ENCODE data around the gene AFMID. TPM values are rescaled to one million over a fixed set of nuclear protein-coding genes. Genes with fewer than 3 reads are reported as not detected.
"Not testable (repeated sequence)": the region's sequence is repeated elsewhere in the genome, so short reads cannot be mapped to it uniquely, and the experiment has no call there.

Gene AFMID
- total RNA-seq, 2 experiments from 2014 or later: 0.42 to 0.60 TPM

GRCh38 chr17:78251773-78252103 is 64.6 kb downstream of the AFMID start:
- Histone ChIP-seq H3K4me1 (ENCODE audit: insufficient read depth, low read length) (peaks cover 78% of the 10 kb centered on the region), H3K36me3 (ENCODE audit: insufficient read depth, low read length) (peaks cover 13% of the 10 kb centered on the region), H3K9me3 (ENCODE audit: control insufficient read depth in 1 of 2, insufficient read depth in 1 of 2, low read length in 2 of 2) (no peaks in the 10 kb centered on the region), H3K4me3 (ENCODE audit: low read length) (peak overlapping the region; percentile 52), H3K27me3 (ENCODE audit: control insufficient read depth in 1 of 2, insufficient read depth in 2 of 2, low read length in 2 of 2) (no peaks in the 10 kb centered on the region), H3K27ac (ENCODE audit: low read depth in 1 of 2, low read length in 2 of 2) (peak overlapping the region; percentile 22 to 84)
- H3K4me3 Mint-ChIP-seq: peak overlapping the region; percentile 96
- H3K9me3 Mint-ChIP-seq: peaks cover 2% of the 10 kb centered on the region
- intact Hi-C loops (cut with DNase I, micrococcal nuclease): loop anchor here (1.0 to 10.0 kb wide), 12 partner anchors 21 to 593 kb away; partner anchors contain the start of genes SOCS3 (in 2 of the 2), PGS1 (in 1 of the 2), TMC6 (in 1 of the 2) and TMC8 (in 1 of the 2)
- peaks cover 35% of the 10 kb centered on the region for H3K36me3 Mint-ChIP-seq (ENCODE audit: low read depth)
- TF ChIP-seq, protein P1, sequence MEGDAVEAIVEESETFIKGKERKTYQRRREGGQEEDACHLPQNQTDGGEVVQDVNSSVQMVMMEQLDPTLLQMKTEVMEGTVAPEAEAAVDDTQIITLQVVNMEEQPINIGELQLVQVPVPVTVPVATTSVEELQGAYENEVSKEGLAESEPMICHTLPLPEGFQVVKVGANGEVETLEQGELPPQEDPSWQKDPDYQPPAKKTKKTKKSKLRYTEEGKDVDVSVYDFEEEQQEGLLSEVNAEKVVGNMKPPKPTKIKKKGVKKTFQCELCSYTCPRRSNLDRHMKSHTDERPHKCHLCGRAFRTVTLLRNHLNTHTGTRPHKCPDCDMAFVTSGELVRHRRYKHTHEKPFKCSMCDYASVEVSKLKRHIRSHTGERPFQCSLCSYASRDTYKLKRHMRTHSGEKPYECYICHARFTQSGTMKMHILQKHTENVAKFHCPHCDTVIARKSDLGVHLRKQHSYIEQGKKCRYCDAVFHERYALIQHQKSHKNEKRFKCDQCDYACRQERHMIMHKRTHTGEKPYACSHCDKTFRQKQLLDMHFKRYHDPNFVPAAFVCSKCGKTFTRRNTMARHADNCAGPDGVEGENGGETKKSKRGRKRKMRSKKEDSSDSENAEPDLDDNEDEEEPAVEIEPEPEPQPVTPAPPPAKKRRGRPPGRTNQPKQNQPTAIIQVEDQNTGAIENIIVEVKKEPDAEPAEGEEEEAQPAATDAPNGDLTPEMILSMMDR (IDR thresholded peaks at IDR 0.05): no peak
- H3K4me1 Mint-ChIP-seq (ENCODE audit: low read depth): peaks cover 57% of the 10 kb centered on the region
- DNase-seq (no peak), ATAC-seq (ENCODE audit: poor library complexity) (no peak)
- no peaks in the 10 kb centered on the region for H3K27me3 Mint-ChIP-seq
- ChIA-PET CTCF (interaction anchor here (0.7 to 4.2 kb wide), 27 partner anchors 11 to 170 kb away, joined by 3 to 35 read pairs (median 4); partner anchors contain the start of genes SOCS3 and TK1), POLR2A (interaction anchor here (0.9 to 3.2 kb wide), 20 partner anchors 11 to 293 kb away, joined by 3 to 24 read pairs (median 8); partner anchors contain the start of genes SOCS3, TMC8 and TNRC6C)
- H3K27ac Mint-ChIP-seq: peak overlapping the region; percentile 98

DNA sequence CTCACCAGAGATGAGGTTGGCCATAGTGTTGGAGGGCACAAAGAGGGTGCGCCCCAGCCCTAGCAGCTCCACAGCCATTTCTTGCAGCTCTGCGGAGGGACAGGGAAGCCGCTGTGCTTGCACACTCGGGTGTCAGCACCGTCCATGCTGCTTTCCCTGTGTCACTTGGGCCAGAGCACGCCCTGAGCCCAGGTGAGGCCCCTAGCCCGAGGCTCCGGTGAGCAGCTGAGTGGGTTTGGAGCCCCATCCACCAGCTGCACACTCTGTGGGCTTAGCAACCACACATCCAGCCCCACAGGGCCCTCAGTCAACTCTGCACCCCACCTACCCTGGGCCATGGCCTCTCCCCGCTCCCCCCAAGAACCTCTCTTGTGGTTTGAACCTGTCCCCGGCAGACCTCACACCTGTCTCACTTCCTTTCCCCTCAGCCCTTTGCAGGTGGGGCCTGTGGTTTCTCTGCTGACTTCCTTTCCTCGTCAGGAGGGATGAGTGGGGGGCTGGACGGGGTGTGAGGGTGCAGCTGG is 65.0 kb downstream of the AFMID start:
- intact Hi-C loops (cut with DNase I, micrococcal nuclease): loop anchor here (1.0 to 10.0 kb wide), 7 partner anchors 20 to 593 kb away; partner anchors contain the start of genes PGS1 (in 1 of the 2), SOCS3 (in 1 of the 2), TMC6 (in 1 of the 2) and TMC8 (in 1 of the 2)
- Mint-ChIP-seq H3K27me3 (no peaks in the 10 kb centered on the region), H3K9me3 (peaks cover 2% of the 10 kb centered on the region), H3K27ac (peak overlapping the region; percentile 98), H3K4me3 (peak overlapping the region; percentile 96), H3K36me3 (ENCODE audit: low read depth) (peaks cover 31% of the 10 kb centered on the region), H3K4me1 (ENCODE audit: low read depth) (peaks cover 61% of the 10 kb centered on the region)
- Histone ChIP-seq H3K27me3 (ENCODE audit: control insufficient read depth in 1 of 2, insufficient read depth in 2 of 2, low read length in 2 of 2) (no peaks in the 10 kb centered on the region), H3K36me3 (ENCODE audit: insufficient read depth, low read length) (peaks cover 13% of the 10 kb centered on the region), H3K4me1 (ENCODE audit: insufficient read depth, low read length) (peaks cover 82% of the 10 kb centered on the region), H3K9me3 (ENCODE audit: control insufficient read depth in 1 of 2, insufficient read depth in 1 of 2, low read length in 2 of 2) (no peaks in the 10 kb centered on the region), H3K4me3 (ENCODE audit: low read length) (peak overlapping the region; percentile 52), H3K27ac (ENCODE audit: low read depth in 1 of 2, low read length in 2 of 2) (peak overlapping the region; percentile 22 to 84)
- TF ChIP-seq, protein P1 (IDR thresholded peaks at IDR 0.05): no peak
- ATAC-seq (ENCODE audit: poor library complexity) (peak; percentile 70), DNase-seq (peak; percentile 67 to 95 (median 84))
- CTCF ChIA-PET: interaction anchor here (0.7 to 4.2 kb wide), 18 partner anchors 11 to 170 kb away, joined by 3 to 35 read pairs (median 5); partner anchors contain the start of gene SOCS3
- POLR2A ChIA-PET: interaction anchor here (0.9 to 3.2 kb wide), 21 partner anchors 11 to 294 kb away, joined by 3 to 24 read pairs (median 7); partner anchors contain the start of genes SOCS3, TMC8 and TNRC6C

DNA sequence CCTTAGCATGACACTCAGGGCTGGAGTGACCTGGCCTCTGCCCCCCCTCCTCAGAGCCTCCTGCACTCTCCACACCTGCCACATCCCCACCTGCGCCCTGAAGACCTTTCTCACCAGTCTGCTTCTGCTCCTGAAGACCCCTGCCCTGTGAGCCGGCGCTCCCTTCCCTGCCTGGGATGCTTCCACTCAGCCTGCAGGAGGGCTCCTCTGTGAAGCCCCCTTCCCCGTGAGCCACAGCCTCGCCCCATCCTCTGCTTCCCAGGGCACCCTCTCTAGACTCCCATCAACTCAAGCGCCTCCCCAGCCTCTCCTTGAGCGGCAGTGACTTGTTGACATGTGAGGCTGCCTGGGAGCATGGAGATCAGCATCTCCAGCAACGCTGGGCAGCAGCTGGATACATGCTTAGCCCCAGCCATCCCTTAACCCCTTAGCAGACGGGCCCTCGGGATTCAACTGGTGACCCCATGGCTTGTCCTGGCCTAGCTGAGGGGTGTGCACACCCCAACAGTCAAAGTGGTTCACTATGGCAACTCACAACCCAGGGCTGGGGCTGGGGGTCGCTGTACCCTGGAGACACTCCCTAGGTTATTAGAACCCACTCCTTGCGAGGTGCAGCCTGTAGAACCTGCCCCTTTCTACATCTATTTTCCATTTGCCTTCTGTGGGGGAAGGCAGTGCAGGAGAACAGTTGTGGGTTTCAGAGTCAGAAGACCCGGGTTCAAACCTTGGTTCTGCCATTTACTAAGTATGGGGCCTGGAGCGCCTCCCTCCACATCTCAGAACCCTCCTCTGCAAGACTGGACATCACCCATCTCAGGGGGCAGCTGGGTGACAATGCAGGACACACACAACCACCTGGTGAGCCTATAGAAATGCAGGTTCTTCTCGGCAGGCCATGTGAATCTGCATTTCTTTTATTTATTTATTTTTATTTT is 65.8 kb downstream of the AFMID start:
- no peaks in the 10 kb centered on the region for H3K9me3 ChIP-seq (ENCODE audit: control insufficient read depth in 1 of 2, insufficient read depth in 1 of 2, low read length in 2 of 2)
- peak overlapping the region; percentile 52 for H3K4me3 ChIP-seq (ENCODE audit: low read length)
- TF ChIP-seq, protein P1 (IDR thresholded peaks at IDR 0.05): no peak
- intact Hi-C loops (cut with DNase I, micrococcal nuclease): loop anchor here (1.0 to 10.0 kb wide), 7 partner anchors 19 to 592 kb away; partner anchors contain the start of genes PGS1 (in 1 of the 2), SOCS3 (in 1 of the 2), TMC6 (in 1 of the 2) and TMC8 (in 1 of the 2)
- DNase-seq (peak in 6 of 14 experiments; percentile 30 to 60 (median 43)), ATAC-seq (ENCODE audit: poor library complexity) (peak; percentile 20)
- H3K27me3 ChIP-seq (ENCODE audit: control insufficient read depth in 1 of 2, insufficient read depth in 2 of 2, low read length in 2 of 2): no peaks in the 10 kb centered on the region
- ChIA-PET CTCF (interaction anchor here (0.8 to 4.2 kb wide), 7 partner anchors 10 to 169 kb away, joined by 3 to 35 read pairs (median 4); no protein-coding TSS in a partner anchor), POLR2A (interaction anchor here (1.1 to 3.0 kb wide), 16 partner anchors 10 to 295 kb away, joined by 3 to 24 read pairs (median 9); partner anchors contain the start of genes SOCS3, TMC8 and TNRC6C)
- peaks cover 13% of the 10 kb centered on the region for H3K36me3 ChIP-seq (ENCODE audit: insufficient read depth, low read length)
- H3K4me1 Mint-ChIP-seq (ENCODE audit: low read depth): peaks cover 69% of the 10 kb centered on the region
- peak overlapping the region; percentile 96 for H3K4me3 Mint-ChIP-seq
- H3K27me3 Mint-ChIP-seq: no peaks in the 10 kb centered on the region
- H3K27ac Mint-ChIP-seq: peak overlapping the region; percentile 98
- peaks cover 2% of the 10 kb centered on the region for H3K9me3 Mint-ChIP-seq
- H3K36me3 Mint-ChIP-seq (ENCODE audit: low read depth): peaks cover 28% of the 10 kb centered on the region
- peaks cover 90% of the 10 kb centered on the region for H3K4me1 ChIP-seq (ENCODE audit: insufficient read depth, low read length)
- H3K27ac ChIP-seq (ENCODE audit: low read depth in 1 of 2, low read length in 2 of 2): peak overlapping the region in 1 of 2 donors; percentile 84

DNA sequence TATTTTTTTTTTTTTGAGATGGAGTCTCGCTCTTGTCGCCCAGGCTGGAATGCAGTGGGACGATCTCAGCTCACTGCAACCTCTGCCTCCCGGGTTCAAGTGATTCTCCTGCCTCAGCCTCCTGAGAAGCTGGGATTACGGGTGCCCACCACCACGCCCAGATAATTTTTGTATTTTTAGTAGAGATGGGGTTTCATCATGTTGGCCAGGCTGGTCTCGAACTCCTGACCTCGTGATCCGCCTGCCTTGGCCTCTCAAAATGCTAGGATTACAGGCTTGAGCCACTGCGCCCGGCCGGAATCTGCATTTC is 66.4 kb downstream of the AFMID start:
- POLR2A ChIA-PET: interaction anchor here (1.9 to 3.0 kb wide), 3 partner anchors 10 to 124 kb away, joined by 8 to 24 read pairs (median 20); partner anchors contain the start of gene TMC8
- Histone ChIP-seq H3K4me1 (ENCODE audit: insufficient read depth, low read length) (peaks cover 96% of the 10 kb centered on the region), H3K27ac (ENCODE audit: low read depth in 1 of 2, low read length in 2 of 2) (peak overlapping the region; percentile 48 to 87), H3K4me3 (ENCODE audit: low read length) (peak overlapping the region; percentile 61)
- H3K36me3 Mint-ChIP-seq (ENCODE audit: low read depth): peaks cover 28% of the 10 kb centered on the region
- H3K4me1 Mint-ChIP-seq (ENCODE audit: low read depth): peaks cover 75% of the 10 kb centered on the region
- not testable (repeated sequence) for DNase-seq; H3K36me3 ChIP-seq (ENCODE audit: insufficient read depth, low read length); H3K9me3 Mint-ChIP-seq; H3K9me3 ChIP-seq (ENCODE audit: control insufficient read depth in 1 of 2, insufficient read depth in 1 of 2, low read length in 2 of 2); ATAC-seq (ENCODE audit: poor library complexity); H3K27me3 ChIP-seq (ENCODE audit: control insufficient read depth in 1 of 2, insufficient read depth in 2 of 2, low read length in 2 of 2); H3K27me3 Mint-ChIP-seq
- CTCF ChIA-PET: interaction anchor here (1.7 to 3.2 kb wide), 2 partner anchors 9 to 107 kb away, joined by 4 to 12 read pairs; no protein-coding TSS in a partner anchor
- H3K4me3 Mint-ChIP-seq: peak overlapping the region; percentile 96
- H3K27ac Mint-ChIP-seq: peak overlapping the region; percentile 98
- intact Hi-C loops (cut with DNase I, micrococcal nuclease): loop anchor here (5.0 to 10.0 kb wide), 5 partner anchors 34 to 591 kb away; partner anchors contain the start of genes PGS1 (in 1 of the 2), TMC6 (in 1 of the 2), TMC8 (in 1 of the 2) and USP36 (in 1 of the 2)

Measured in CD4-positive, alpha-beta T cell (primary cell).